Urinary bladder (tissue), 4 donors: ENCODE results near the gene MMP20. TPM values are rescaled to one million over a fixed set of nuclear protein-coding genes. Genes with fewer than 3 reads are reported as not detected.

Experiments used
- DNase-seq: peaks from one replicate; pipeline ENCODE4 v3.0.0-alpha.2; 2015; ENCODE audit errors: extremely low spot score
- H3K27ac ChIP-seq: one replicate; pipeline ENCODE4 v1.5.1; 2013; ENCODE audit warnings: low read depth, mild to moderate bottlenecking, moderate library complexity
- H3K36me3 ChIP-seq: one replicate; pipeline ENCODE4 v1.6.1; 2013; ENCODE audit warnings: mild to moderate bottlenecking, moderate library complexity; ENCODE audit not compliant: insufficient read depth
- H3K4me1 ChIP-seq: one replicate; pipeline ENCODE4 v1.6.1; 2013; ENCODE audit warnings: mild to moderate bottlenecking, moderate library complexity; ENCODE audit not compliant: insufficient read depth
- H3K4me3 ChIP-seq: one replicate; pipeline ENCODE4 v1.5.1; 2013; ENCODE audit warnings: low read depth, low read length
- WGBS: extraction: QIAGEN DNeasy Blood & Tissue Kit; methylation state at CpG from one replicate; pipeline ENCODE4 v1.1.7; 2013; 5-methylcytosine and 5-hydroxymethylcytosine counted together
- polyA plus RNA-seq: library from polyadenylated mRNA; stranded (reverse); fragments of 200-250 nt; gene quantifications from one replicate; pipeline ENCODE4 v1.2.3, GENCODE V29; 2013
- total RNA-seq: library from RNA; depleted of rRNA; stranded (reverse); fragments of >200 nt; gene quantifications from one replicate; pipeline ENCODE4 v1.2.3, GENCODE V29; 2014
- donor health status: healthy with polysubstance abuse.
- donor health status: healthy.

MMP20 gene
- total and polyA plus RNA-seq, 2 donors, result not detected

- WGBS, result 91% methylated on average over 6 of the region's 6 CpGs
- H3K36me3 ChIP-seq, result no peaks in the 10 kb centered on the region
- H3K4me1 ChIP-seq, result no peaks in the 10 kb centered on the region
Measured at GRCh38 chr11:102596578-102596977, 28.6 kb downstream of the MMP20 start.

GRCh38 chr11:102592634-102593581 lies 32.2 kb downstream of the MMP20 start:
- H3K27ac ChIP-seq, result no peak overlapping the region
- no peaks in the 10 kb centered on the region for H3K4me1 ChIP-seq
- H3K4me3 ChIP-seq, result no peak overlapping the region
- no peak for DNase-seq
- WGBS, result 83% methylated on average over 11 of the region's 11 CpGs
- no peaks in the 10 kb centered on the region for H3K36me3 ChIP-seq

More at GRCh38 chr11:102596578-102596977, 28.6 kb downstream of the MMP20 start:
- no peak overlapping the region for H3K27ac ChIP-seq
- H3K4me3 ChIP-seq, result no peak overlapping the region
- DNase-seq, result no peak

GRCh38 chr11:102592131-102592530 lies 33.0 kb downstream of the MMP20 start:
- Histone ChIP-seq H3K4me1 (no peaks in the 10 kb centered on the region), H3K36me3 (no peaks in the 10 kb centered on the region), H3K27ac (no peak overlapping the region), H3K4me3 (no peak overlapping the region)
- DNase-seq, result no peak
- WGBS, result 93% methylated on average over 1 of the region's 1 CpG

- H3K27ac ChIP-seq, result no peak overlapping the region
- 88% methylated on average over 5 of the region's 5 CpGs for WGBS
- no peaks in the 10 kb centered on the region for H3K4me1 ChIP-seq
- DNase-seq, result no peak
- H3K36me3 ChIP-seq, result no peaks in the 10 kb centered on the region
- H3K4me3 ChIP-seq, result no peak overlapping the region
Measured at GRCh38 chr11:102591160-102591718, 33.9 kb downstream of the MMP20 start.

- no peaks in the 10 kb centered on the region for H3K4me1 ChIP-seq
- H3K4me3 ChIP-seq, result no peak overlapping the region
- no peaks in the 10 kb centered on the region for H3K36me3 ChIP-seq
- DNase-seq, result no peak
- 77% methylated on average over 6 of the region's 6 CpGs for WGBS
- no peak overlapping the region for H3K27ac ChIP-seq
Measured at GRCh38 chr11:102590276-102591049, 34.7 kb downstream of the MMP20 start.

- Histone ChIP-seq H3K4me3 (no peak overlapping the region), H3K4me1 (no peaks in the 10 kb centered on the region), H3K27ac (no peak overlapping the region), H3K36me3 (no peaks in the 10 kb centered on the region)
- DNase-seq, result no peak
- WGBS, result 84% methylated on average over 2 of the region's 2 CpGs
Measured at GRCh38 chr11:102589047-102589459, 36.1 kb downstream of the MMP20 start.

GRCh38 chr11:102587722-102588121 lies 37.4 kb downstream of the MMP20 start:
- DNase-seq, result no peak
- 91% methylated on average over 1 of the region's 1 CpG for WGBS
- H3K4me1 ChIP-seq, result no peaks in the 10 kb centered on the region
- no peaks in the 10 kb centered on the region for H3K36me3 ChIP-seq
- no peak overlapping the region for H3K4me3 ChIP-seq
- no peak overlapping the region for H3K27ac ChIP-seq

- Histone ChIP-seq H3K36me3 (no peaks in the 10 kb centered on the region), H3K27ac (no peak overlapping the region)
Measured at GRCh38 chr11:102583141-102583873, 41.8 kb downstream of the MMP20 start.

GRCh38 chr11:102582140-102582539 lies 43.0 kb downstream of the MMP20 start:
- Histone ChIP-seq H3K4me3 (no peak overlapping the region), H3K36me3 (no peaks in the 10 kb centered on the region), H3K4me1 (no peaks in the 10 kb centered on the region), H3K27ac (no peak overlapping the region)
- DNase-seq, result no peak
- 81% methylated on average over 1 of the region's 1 CpG for WGBS

More at GRCh38 chr11:102583141-102583873, 41.8 kb downstream of the MMP20 start:
- Histone ChIP-seq H3K4me3 (no peak overlapping the region), H3K4me1 (no peaks in the 10 kb centered on the region)
- 93% methylated on average over 2 of the region's 2 CpGs for WGBS
- DNase-seq, result no peak

GRCh38 chr11:102581066-102581465 lies 44.1 kb downstream of the MMP20 start:
- Histone ChIP-seq H3K36me3 (no peaks in the 10 kb centered on the region), H3K4me3 (no peak overlapping the region), H3K4me1 (no peaks in the 10 kb centered on the region), H3K27ac (no peak overlapping the region)
- 67% methylated on average over 4 of the region's 4 CpGs for WGBS
- DNase-seq, result no peak

GRCh38 chr11:102580185-102580951 lies 44.8 kb downstream of the MMP20 start:
- no peak overlapping the region for H3K4me3 ChIP-seq
- no peak overlapping the region for H3K27ac ChIP-seq
- WGBS, result 76% methylated on average over 3 of the region's 3 CpGs
- DNase-seq, result no peak
- H3K4me1 ChIP-seq, result no peaks in the 10 kb centered on the region
- H3K36me3 ChIP-seq, result no peaks in the 10 kb centered on the region

- no peaks in the 10 kb centered on the region for H3K4me1 ChIP-seq
- 68% methylated on average over 2 of the region's 2 CpGs for WGBS
- no peak overlapping the region for H3K27ac ChIP-seq
- H3K36me3 ChIP-seq, result no peaks in the 10 kb centered on the region
- H3K4me3 ChIP-seq, result no peak overlapping the region
- DNase-seq, result no peak
Measured at GRCh38 chr11:102577723-102578122, 47.4 kb downstream of the MMP20 start.
